GM23338 (cell line): ENCODE data around the gene SCUBE2. TPM values are rescaled to one million over a fixed set of nuclear protein-coding genes. Genes with fewer than 3 reads are reported as not detected.

Experiments used
- ATAC-seq: fragments of 200-7000 bp; cut with Tn5 transposase; 3 replicates; pipeline ENCODE4 v1.9.1; 2020
- DNase-seq: peaks from one replicate; pipeline ENCODE4 v3.0.0-alpha.2; 2015; ENCODE audit warnings: low spot score
- H2AFZ ChIP-seq: fragments of 200-600 bp; sonication (generic); 2 replicates; pipeline ENCODE4 v1.8.0; 2016; ENCODE audit warnings: antibody characterized with exemption, mild to moderate bottlenecking, moderate library complexity
- H3F3A ChIP-seq: fragments of 200-600 bp; sonication (generic); replicated peaks from 2 replicates; pipeline ENCODE4 v1.8.0; 2017; ENCODE audit warnings: antibody characterized with exemption, mixed run types, low read depth
- H3K27ac ChIP-seq: fragments of 200-600 bp; sonication (generic); 2 replicates; pipeline ENCODE4 v1.6.1; 2016; ENCODE audit warnings: low read depth
- H3K27me3 ChIP-seq: fragments of 200-600 bp; sonication (generic); 2 replicates; pipeline ENCODE4 v1.8.0; 2016; ENCODE audit warnings: mild to moderate bottlenecking, mixed run types, moderate library complexity; ENCODE audit not compliant: insufficient read depth
- H3K36me3 ChIP-seq: fragments of 200-600 bp; sonication (generic); 2 replicates; pipeline ENCODE4 v1.8.0; 2016; ENCODE audit warnings: mild to moderate bottlenecking; ENCODE audit not compliant: insufficient read depth
- H3K4me1 ChIP-seq: fragments of 200-600 bp; sonication (generic); 2 replicates; pipeline ENCODE4 v1.8.0; 2016; ENCODE audit warnings: mild to moderate bottlenecking, moderate library complexity; ENCODE audit not compliant: insufficient read depth
- H3K4me2 ChIP-seq: fragments of 200-600 bp; sonication (generic); 2 replicates; pipeline ENCODE4 v1.7.1; 2017; ENCODE audit warnings: mixed run types
- H3K4me3 ChIP-seq: fragments of 200-600 bp; sonication (generic); 2 replicates; pipeline ENCODE4 v1.6.1; 2016; ENCODE audit warnings: mixed run types
- H3K79me2 ChIP-seq: fragments of 200-600 bp; sonication (generic); replicated peaks from 2 replicates; pipeline ENCODE4 v1.8.0; 2017; ENCODE audit warnings: mild to moderate bottlenecking; ENCODE audit not compliant: insufficient read depth
- H3K9me2 ChIP-seq: fragments of 200-600 bp; sonication (generic); 2 replicates; pipeline ENCODE4 v1.8.0; 2017; ENCODE audit not compliant: insufficient read depth
- H4K20me1 ChIP-seq: fragments of 200-600 bp; sonication (generic); replicated peaks from 2 replicates; pipeline ENCODE4 v1.8.0; 2017; ENCODE audit warnings: mild to moderate bottlenecking; ENCODE audit not compliant: insufficient read depth
- H3K27ac Mint-ChIP-seq: 2 replicates; pipeline ENCODE4 v1.8.0; 2020; ENCODE audit warnings: inconsistent platforms, mild to moderate bottlenecking, moderate library complexity, mixed read lengths
- H3K27me3 Mint-ChIP-seq: 3 replicates; pipeline ENCODE4 v1.8.0; 2022; ENCODE audit warnings: low read depth, mild to moderate bottlenecking, moderate library complexity, mixed read lengths, inconsistent platforms; ENCODE audit not compliant: insufficient read depth, poor library complexity
- H3K36me3 Mint-ChIP-seq: 3 replicates; pipeline ENCODE4 v1.8.0; 2021; ENCODE audit warnings: low read depth, mild to moderate bottlenecking, inconsistent platforms, moderate library complexity, mixed read lengths
- H3K4me1 Mint-ChIP-seq: 3 replicates; pipeline ENCODE4 v1.8.0; 2020; ENCODE audit warnings: mild to moderate bottlenecking, inconsistent platforms, mixed read lengths
- H3K4me3 Mint-ChIP-seq: 3 replicates; pipeline ENCODE4 v1.8.0; 2021; ENCODE audit warnings: moderate library complexity, mild to moderate bottlenecking, inconsistent platforms, mixed read lengths
- H3K9me3 Mint-ChIP-seq: 3 replicates; pipeline ENCODE4 v1.8.0; 2020; ENCODE audit warnings: moderate library complexity, mild to moderate bottlenecking, inconsistent platforms, mixed read lengths
- CREB1 ChIP-seq: fragments of 250-450 bp; sonication (Bioruptor Pico); IDR thresholded peaks from 2 replicates; pipeline ENCODE4 v1.5.0; 2020; ENCODE audit warnings: low read depth, mild to moderate bottlenecking, moderate library complexity
- EZH2 ChIP-seq: fragments of 200-600 bp; sonication (generic); IDR thresholded peaks from one replicate; pipeline ENCODE4 v1.8.0; 2017; ENCODE audit warnings: antibody characterized with exemption, mild to moderate bottlenecking, low read depth; ENCODE audit not compliant: unreplicated experiment
- EZH2phosphoT487 ChIP-seq: fragments of 200-600 bp; sonication (generic); IDR thresholded peaks from one replicate; pipeline ENCODE4 v1.8.1; 2018; ENCODE audit warnings: antibody characterized with exemption; ENCODE audit not compliant: unreplicated experiment
- JUNB ChIP-seq: IDR thresholded peaks from one replicate; pipeline ENCODE4 v1.6.1; 2016; ENCODE audit warnings: antibody characterized with exemption; ENCODE audit not compliant: unreplicated experiment
- NANOG ChIP-seq: IDR thresholded peaks from 2 replicates; pipeline ENCODE4 v1.6.1; 2016; ENCODE audit warnings: antibody characterized with exemption, borderline replicate concordance
- POLR2AphosphoS5 ChIP-seq: IDR thresholded peaks from 2 replicates; pipeline ENCODE4 v1.6.1; 2016; ENCODE audit warnings: antibody characterized with exemption, low read depth
- STAT1 ChIP-seq: IDR thresholded peaks from one replicate; pipeline ENCODE4 v1.6.1; 2016; ENCODE audit warnings: antibody characterized with exemption; ENCODE audit not compliant: unreplicated experiment
- ZNF114 ChIP-seq: fragments of 250-450 bp; sonication (Bioruptor Pico); IDR thresholded peaks from 2 replicates; pipeline ENCODE4 v1.5.0; 2020; ENCODE audit warnings: mild to moderate bottlenecking, moderate library complexity
- ZNF331 ChIP-seq: fragments of 250-450 bp; sonication (Bioruptor Pico); IDR thresholded peaks from 2 replicates; pipeline ENCODE4 v1.5.0; 2020; ENCODE audit warnings: low read depth, mild to moderate bottlenecking, moderate library complexity
- polyA plus RNA-seq: library from polyadenylated mRNA; unstranded; fragments of >200 nt; fragmentation: Nextera tagmentation; extraction: Ambion mirVana; gene quantifications from 2 replicates; pipeline ENCODE4 v1.2.1, GENCODE V29; 2016
- total RNA-seq: library from RNA; depleted of rRNA; stranded (reverse); fragments of >200 nt; shearing (Covaris generic); gene quantifications from 2 replicates; pipeline ENCODE4 v1.2.3, GENCODE V29; 2014
- TF ChIP-seq, protein P1 (sequence below): fragments of 250-450 bp; sonication (Bioruptor Pico); IDR thresholded peaks from 2 replicates; pipeline ENCODE4 v1.5.0; 2020; ENCODE audit warnings: mild to moderate bottlenecking, moderate library complexity
- TF ChIP-seq, protein P2 (sequence below): IDR thresholded peaks from 2 replicates; pipeline ENCODE4 v1.6.1; 2016; ENCODE audit warnings: antibody characterized with exemption
- TF ChIP-seq, protein P3 (sequence below): IDR thresholded peaks from one replicate; pipeline ENCODE4 v1.6.1; 2018; ENCODE audit warnings: antibody characterized with exemption; ENCODE audit not compliant: unreplicated experiment
- TF ChIP-seq, protein P4 (sequence below), 2 experiments: fragments of 200-600 bp in 1 of 2; sonication (generic) in 1 of 2; conservative IDR thresholded peaks; 2 replicates each; pipeline versions ENCODE4 v1.5.1 to v1.6.1; 2016 to 2017; ENCODE audit warnings: antibody characterized with exemption in 2 of 2, low read depth in 2 of 2, mild to moderate bottlenecking in 2 of 2, moderate library complexity in 1 of 2

SCUBE2 gene
- total and polyA plus RNA-seq, 2 experiments from 2014 or later: 0.47 to 0.63 TPM

DNA sequence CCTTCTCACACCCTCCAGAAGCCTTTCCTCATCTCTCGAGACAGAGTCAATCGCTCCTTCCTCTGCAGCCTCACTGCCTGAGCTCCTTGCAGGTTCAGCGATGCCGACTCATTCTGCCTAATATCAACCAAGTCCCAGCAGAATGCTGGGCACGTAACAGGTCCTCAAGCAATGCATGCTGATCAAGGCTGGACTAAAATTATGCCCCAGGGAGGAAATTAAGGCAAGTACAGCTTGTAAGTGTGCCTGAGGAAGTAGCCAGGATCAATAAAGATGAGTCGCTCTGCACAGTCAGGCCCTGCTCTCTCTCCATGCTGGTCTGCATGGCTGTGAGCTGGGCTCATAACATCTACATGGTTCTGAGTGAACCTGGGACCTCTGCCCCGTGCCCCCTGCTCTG, 62.0 kb downstream of the SCUBE2 start:
- H3K4me3 Mint-ChIP-seq: no peak overlapping the region
- H3K4me2 ChIP-seq: no peak overlapping the region
- no peaks in the 10 kb centered on the region for H3K9me3 Mint-ChIP-seq
- no peaks in the 10 kb centered on the region for H3K27me3 ChIP-seq
- peaks cover 2% of the 10 kb centered on the region; the same call in 1 of the 3 replicates for H3K4me1 Mint-ChIP-seq
- H3K27me3 Mint-ChIP-seq: peaks cover 4% of the 10 kb centered on the region
- no peak for TF ChIP-seq JUNB
- no peak for TF ChIP-seq STAT1
- TF ChIP-seq, protein P1, sequence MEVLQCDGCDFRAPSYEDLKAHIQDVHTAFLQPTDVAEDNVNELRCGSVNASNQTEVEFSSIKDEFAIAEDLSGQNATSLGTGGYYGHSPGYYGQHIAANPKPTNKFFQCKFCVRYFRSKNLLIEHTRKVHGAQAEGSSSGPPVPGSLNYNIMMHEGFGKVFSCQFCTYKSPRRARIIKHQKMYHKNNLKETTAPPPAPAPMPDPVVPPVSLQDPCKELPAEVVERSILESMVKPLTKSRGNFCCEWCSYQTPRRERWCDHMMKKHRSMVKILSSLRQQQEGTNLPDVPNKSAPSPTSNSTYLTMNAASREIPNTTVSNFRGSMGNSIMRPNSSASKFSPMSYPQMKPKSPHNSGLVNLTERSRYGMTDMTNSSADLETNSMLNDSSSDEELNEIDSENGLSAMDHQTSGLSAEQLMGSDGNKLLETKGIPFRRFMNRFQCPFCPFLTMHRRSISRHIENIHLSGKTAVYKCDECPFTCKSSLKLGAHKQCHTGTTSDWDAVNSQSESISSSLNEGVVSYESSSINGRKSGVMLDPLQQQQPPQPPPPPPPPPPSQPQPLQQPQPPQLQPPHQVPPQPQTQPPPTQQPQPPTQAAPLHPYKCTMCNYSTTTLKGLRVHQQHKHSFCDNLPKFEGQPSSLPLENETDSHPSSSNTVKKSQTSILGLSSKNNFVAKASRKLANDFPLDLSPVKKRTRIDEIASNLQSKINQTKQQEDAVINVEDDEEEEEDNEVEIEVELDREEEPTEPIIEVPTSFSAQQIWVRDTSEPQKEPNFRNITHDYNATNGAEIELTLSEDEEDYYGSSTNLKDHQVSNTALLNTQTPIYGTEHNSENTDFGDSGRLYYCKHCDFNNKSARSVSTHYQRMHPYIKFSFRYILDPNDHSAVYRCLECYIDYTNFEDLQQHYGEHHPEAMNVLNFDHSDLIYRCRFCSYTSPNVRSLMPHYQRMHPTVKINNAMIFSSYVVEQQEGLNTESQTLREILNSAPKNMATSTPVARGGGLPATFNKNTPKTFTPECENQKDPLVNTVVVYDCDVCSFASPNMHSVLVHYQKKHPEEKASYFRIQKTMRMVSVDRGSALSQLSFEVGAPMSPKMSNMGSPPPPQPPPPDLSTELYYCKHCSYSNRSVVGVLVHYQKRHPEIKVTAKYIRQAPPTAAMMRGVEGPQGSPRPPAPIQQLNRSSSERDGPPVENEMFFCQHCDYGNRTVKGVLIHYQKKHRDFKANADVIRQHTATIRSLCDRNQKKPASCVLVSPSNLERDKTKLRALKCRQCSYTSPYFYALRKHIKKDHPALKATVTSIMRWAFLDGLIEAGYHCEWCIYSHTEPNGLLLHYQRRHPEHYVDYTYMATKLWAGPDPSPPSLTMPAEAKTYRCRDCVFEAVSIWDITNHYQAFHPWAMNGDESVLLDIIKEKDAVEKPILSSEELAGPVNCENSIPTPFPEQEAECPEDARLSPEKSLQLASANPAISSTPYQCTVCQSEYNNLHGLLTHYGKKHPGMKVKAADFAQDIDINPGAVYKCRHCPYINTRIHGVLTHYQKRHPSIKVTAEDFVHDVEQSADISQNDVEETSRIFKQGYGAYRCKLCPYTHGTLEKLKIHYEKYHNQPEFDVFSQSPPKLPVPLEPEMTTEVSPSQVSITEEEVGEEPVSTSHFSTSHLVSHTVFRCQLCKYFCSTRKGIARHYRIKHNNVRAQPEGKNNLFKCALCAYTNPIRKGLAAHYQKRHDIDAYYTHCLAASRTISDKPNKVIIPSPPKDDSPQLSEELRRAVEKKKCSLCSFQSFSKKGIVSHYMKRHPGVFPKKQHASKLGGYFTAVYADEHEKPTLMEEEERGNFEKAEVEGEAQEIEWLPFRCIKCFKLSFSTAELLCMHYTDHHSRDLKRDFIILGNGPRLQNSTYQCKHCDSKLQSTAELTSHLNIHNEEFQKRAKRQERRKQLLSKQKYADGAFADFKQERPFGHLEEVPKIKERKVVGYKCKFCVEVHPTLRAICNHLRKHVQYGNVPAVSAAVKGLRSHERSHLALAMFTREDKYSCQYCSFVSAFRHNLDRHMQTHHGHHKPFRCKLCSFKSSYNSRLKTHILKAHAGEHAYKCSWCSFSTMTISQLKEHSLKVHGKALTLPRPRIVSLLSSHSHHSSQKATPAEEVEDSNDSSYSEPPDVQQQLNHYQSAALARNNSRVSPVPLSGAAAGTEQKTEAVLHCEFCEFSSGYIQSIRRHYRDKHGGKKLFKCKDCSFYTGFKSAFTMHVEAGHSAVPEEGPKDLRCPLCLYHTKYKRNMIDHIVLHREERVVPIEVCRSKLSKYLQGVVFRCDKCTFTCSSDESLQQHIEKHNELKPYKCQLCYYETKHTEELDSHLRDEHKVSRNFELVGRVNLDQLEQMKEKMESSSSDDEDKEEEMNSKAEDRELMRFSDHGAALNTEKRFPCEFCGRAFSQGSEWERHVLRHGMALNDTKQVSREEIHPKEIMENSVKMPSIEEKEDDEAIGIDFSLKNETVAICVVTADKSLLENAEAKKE (CRISPR knock-in tag): no peak
- TF ChIP-seq, protein P2, sequence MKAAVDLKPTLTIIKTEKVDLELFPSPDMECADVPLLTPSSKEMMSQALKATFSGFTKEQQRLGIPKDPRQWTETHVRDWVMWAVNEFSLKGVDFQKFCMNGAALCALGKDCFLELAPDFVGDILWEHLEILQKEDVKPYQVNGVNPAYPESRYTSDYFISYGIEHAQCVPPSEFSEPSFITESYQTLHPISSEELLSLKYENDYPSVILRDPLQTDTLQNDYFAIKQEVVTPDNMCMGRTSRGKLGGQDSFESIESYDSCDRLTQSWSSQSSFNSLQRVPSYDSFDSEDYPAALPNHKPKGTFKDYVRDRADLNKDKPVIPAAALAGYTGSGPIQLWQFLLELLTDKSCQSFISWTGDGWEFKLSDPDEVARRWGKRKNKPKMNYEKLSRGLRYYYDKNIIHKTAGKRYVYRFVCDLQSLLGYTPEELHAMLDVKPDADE: no peak
- TF ChIP-seq, protein P3, sequence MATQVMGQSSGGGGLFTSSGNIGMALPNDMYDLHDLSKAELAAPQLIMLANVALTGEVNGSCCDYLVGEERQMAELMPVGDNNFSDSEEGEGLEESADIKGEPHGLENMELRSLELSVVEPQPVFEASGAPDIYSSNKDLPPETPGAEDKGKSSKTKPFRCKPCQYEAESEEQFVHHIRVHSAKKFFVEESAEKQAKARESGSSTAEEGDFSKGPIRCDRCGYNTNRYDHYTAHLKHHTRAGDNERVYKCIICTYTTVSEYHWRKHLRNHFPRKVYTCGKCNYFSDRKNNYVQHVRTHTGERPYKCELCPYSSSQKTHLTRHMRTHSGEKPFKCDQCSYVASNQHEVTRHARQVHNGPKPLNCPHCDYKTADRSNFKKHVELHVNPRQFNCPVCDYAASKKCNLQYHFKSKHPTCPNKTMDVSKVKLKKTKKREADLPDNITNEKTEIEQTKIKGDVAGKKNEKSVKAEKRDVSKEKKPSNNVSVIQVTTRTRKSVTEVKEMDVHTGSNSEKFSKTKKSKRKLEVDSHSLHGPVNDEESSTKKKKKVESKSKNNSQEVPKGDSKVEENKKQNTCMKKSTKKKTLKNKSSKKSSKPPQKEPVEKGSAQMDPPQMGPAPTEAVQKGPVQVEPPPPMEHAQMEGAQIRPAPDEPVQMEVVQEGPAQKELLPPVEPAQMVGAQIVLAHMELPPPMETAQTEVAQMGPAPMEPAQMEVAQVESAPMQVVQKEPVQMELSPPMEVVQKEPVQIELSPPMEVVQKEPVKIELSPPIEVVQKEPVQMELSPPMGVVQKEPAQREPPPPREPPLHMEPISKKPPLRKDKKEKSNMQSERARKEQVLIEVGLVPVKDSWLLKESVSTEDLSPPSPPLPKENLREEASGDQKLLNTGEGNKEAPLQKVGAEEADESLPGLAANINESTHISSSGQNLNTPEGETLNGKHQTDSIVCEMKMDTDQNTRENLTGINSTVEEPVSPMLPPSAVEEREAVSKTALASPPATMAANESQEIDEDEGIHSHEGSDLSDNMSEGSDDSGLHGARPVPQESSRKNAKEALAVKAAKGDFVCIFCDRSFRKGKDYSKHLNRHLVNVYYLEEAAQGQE: no peak
- no peak for TF ChIP-seq EZH2
- no peak for TF ChIP-seq POLR2AphosphoS5
- no peak for TF ChIP-seq ZNF114 (CRISPR knock-in tag)
- no peak for TF ChIP-seq ZNF331 (CRISPR knock-in tag)
- TF ChIP-seq EZH2phosphoT487: no peak
- TF ChIP-seq NANOG: no peak
- TF ChIP-seq, protein P4, sequence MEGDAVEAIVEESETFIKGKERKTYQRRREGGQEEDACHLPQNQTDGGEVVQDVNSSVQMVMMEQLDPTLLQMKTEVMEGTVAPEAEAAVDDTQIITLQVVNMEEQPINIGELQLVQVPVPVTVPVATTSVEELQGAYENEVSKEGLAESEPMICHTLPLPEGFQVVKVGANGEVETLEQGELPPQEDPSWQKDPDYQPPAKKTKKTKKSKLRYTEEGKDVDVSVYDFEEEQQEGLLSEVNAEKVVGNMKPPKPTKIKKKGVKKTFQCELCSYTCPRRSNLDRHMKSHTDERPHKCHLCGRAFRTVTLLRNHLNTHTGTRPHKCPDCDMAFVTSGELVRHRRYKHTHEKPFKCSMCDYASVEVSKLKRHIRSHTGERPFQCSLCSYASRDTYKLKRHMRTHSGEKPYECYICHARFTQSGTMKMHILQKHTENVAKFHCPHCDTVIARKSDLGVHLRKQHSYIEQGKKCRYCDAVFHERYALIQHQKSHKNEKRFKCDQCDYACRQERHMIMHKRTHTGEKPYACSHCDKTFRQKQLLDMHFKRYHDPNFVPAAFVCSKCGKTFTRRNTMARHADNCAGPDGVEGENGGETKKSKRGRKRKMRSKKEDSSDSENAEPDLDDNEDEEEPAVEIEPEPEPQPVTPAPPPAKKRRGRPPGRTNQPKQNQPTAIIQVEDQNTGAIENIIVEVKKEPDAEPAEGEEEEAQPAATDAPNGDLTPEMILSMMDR (conservative IDR thresholded peaks at IDR 0.05; ENCODE audit: low read depth in 2 of 2): no peak
- no peak for TF ChIP-seq CREB1
- H3K36me3 Mint-ChIP-seq: no peaks in the 10 kb centered on the region
- H3K4me3 ChIP-seq: no peak overlapping the region
- no peak overlapping the region for H2AFZ ChIP-seq
- no peaks in the 10 kb centered on the region for H4K20me1 ChIP-seq
- no peaks in the 10 kb centered on the region for H3K36me3 ChIP-seq
- H3F3A ChIP-seq: no peaks in the 10 kb centered on the region
- ATAC-seq: no peak
- no peak overlapping the region for H3K27ac ChIP-seq
- H3K27ac Mint-ChIP-seq: no peak overlapping the region
- H3K79me2 ChIP-seq: no peaks in the 10 kb centered on the region
- H3K9me2 ChIP-seq: no peaks in the 10 kb centered on the region
- no peaks in the 10 kb centered on the region for H3K4me1 ChIP-seq
- no peak for DNase-seq
